PC-3 (cell line): ENCODE measurements around the gene SNX8.

Source experiments
- CTCF ChIP-seq: fragments of 300-600 bp; sonication (generic); conservative IDR thresholded peaks from 2 replicates; pipeline ENCODE4 v1.5.1; 2017; ENCODE audit warnings: antibody characterized with exemption, low read depth, mild to moderate bottlenecking, low read length
- EZH2 ChIP-seq: fragments of 300-600 bp; sonication (generic); IDR thresholded peaks from one replicate; pipeline ENCODE4 v1.6.1; 2017; ENCODE audit warnings: antibody characterized with exemption, mild to moderate bottlenecking, low read length; ENCODE audit not compliant: unreplicated experiment
- EZH2phosphoT487 ChIP-seq: fragments of 300-600 bp; sonication (generic); IDR thresholded peaks from 2 replicates; pipeline ENCODE4 v1.6.1; 2018; ENCODE audit warnings: mild to moderate bottlenecking, antibody characterized with exemption, low read length, borderline replicate concordance

DNA sequence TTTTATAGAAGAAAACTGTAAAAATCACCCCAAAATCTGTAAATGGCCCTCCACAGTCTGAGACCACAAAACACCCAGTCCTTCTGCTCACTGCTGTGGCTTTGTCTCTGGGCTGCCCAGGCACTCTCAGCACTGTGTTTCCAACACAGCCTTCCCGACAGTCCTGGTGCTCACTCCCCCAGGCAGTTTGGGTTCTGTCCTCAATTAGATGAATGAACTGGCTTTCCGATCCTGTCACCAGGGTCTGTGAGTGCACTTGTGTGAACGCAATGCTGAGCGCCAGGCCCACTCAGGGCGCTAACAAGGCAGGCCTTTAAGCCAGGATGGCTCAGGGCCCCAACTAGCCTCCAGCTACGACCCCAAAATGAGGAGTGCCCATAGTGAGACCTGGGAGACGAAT lies 84.8 kb downstream of the SNX8 start:
- no peak for TF ChIP-seq CTCF
- no peak for TF ChIP-seq EZH2
- TF ChIP-seq EZH2phosphoT487 = no peak
